IMR-90 (cell line): ENCODE measurements around the gene ATP1A2. TPM values are rescaled to one million over a fixed set of nuclear protein-coding genes. Genes with fewer than 3 reads are reported as not detected.

ENCODE experiments used
- ATAC-seq: fragments of 200-7000 bp; cut with Tn5 transposase; 2 replicates; pipeline ENCODE4 v1.9.1; 2020; ENCODE audit warnings: low read depth, mild to moderate bottlenecking, moderate library complexity
- BruUV-seq: library from RNA; stranded (reverse); fragments of 400-500 nt; replicated peaks from 2 replicates; lab custom pipeline; 2021; lab: Mats Ljungman, UMichigan
- CTCF ChIA-PET: fragments of 300-600 bp; formaldehyde crosslinking; extraction: SDS; loops from one replicate; lab custom pipeline; 2021; ENCODE audit warnings: antibody characterized with exemption; lab: Yijun Ruan, JAX
- POLR2A ChIA-PET: fragments of 300-600 bp; sonication (Branson Sonifier 250); formaldehyde crosslinking; loops from one replicate; lab custom pipeline; 2022; ENCODE audit warnings: antibody characterized with exemption; ENCODE audit not compliant: unreplicated experiment; lab: Charles Lee
- DNase-seq: peaks from one replicate; pipeline ENCODE4 v3.0.0; 2013
- H2AFZ ChIP-seq: replicated peaks from 2 replicates; pipeline ENCODE3; 2013; ENCODE audit warnings: low read length, mild to moderate bottlenecking; ENCODE audit not compliant: poor library complexity
- H2AK5ac ChIP-seq: 2 replicates; pipeline ENCODE4 v1.6.1; 2013; ENCODE audit warnings: low read depth, low read length, inconsistent platforms
- H2AK9ac ChIP-seq: replicated peaks from 2 replicates; pipeline ENCODE3; 2013; ENCODE audit warnings: mild to moderate bottlenecking, low read depth, low read length, moderate library complexity; ENCODE audit not compliant: poor library complexity
- H2BK120ac ChIP-seq: 2 replicates; pipeline ENCODE4 v1.6.1; 2013; ENCODE audit warnings: low read depth, low read length, inconsistent platforms
- H2BK15ac ChIP-seq: 3 replicates; pipeline ENCODE4 v1.6.1; 2013; ENCODE audit warnings: low read depth, low read length, inconsistent platforms
- H2BK20ac ChIP-seq: 2 replicates; pipeline ENCODE4 v1.6.1; 2013; ENCODE audit warnings: low read depth, mild to moderate bottlenecking, inconsistent platforms, low read length, moderate library complexity
- H2BK5ac ChIP-seq: 2 replicates; pipeline ENCODE4 v1.6.1; 2013; ENCODE audit warnings: mild to moderate bottlenecking, low read depth, low read length, inconsistent platforms; ENCODE audit not compliant: poor library complexity, severe bottlenecking
- H3K14ac ChIP-seq: replicated peaks from 2 replicates; pipeline ENCODE4 v1.6.1; 2013; ENCODE audit warnings: low read depth, low read length, inconsistent platforms
- H3K18ac ChIP-seq: 2 replicates; pipeline ENCODE4 v1.6.1; 2013; ENCODE audit warnings: low read depth, low read length, control low read depth
- H3K23ac ChIP-seq: 2 replicates; pipeline ENCODE4 v1.6.1; 2013; ENCODE audit warnings: low read depth, low read length, inconsistent platforms
- H3K27ac ChIP-seq: 2 replicates; pipeline ENCODE4 v1.5.1; 2013; ENCODE audit warnings: mild to moderate bottlenecking, control low read depth, low read length; ENCODE audit not compliant: insufficient read depth
- H3K27me3 ChIP-seq: 2 replicates; pipeline ENCODE4 v1.6.1; 2013; ENCODE audit warnings: low read length; ENCODE audit not compliant: control insufficient read depth, insufficient read depth
- H3K36me3 ChIP-seq: 2 replicates; pipeline ENCODE4 v1.6.1; 2013; ENCODE audit warnings: low read length, mixed read lengths; ENCODE audit not compliant: control insufficient read depth, insufficient read depth
- H3K4ac ChIP-seq: 2 replicates; pipeline ENCODE4 v1.6.1; 2013; ENCODE audit warnings: low read depth, low read length, inconsistent platforms
- H3K4me1 ChIP-seq: 2 replicates; pipeline ENCODE4 v1.6.1; 2013; ENCODE audit warnings: low read length, mixed read lengths; ENCODE audit not compliant: control insufficient read depth, insufficient read depth
- H3K4me2 ChIP-seq: 2 replicates; pipeline ENCODE4 v1.6.1; 2013; ENCODE audit warnings: low read depth, mild to moderate bottlenecking, control low read depth, low read length, moderate library complexity
- H3K4me3 ChIP-seq: 2 replicates; pipeline ENCODE4 v1.5.1; 2013; ENCODE audit warnings: low read depth, mild to moderate bottlenecking, control low read depth, low read length, moderate library complexity; ENCODE audit not compliant: insufficient read depth
- H3K56ac ChIP-seq: 2 replicates; pipeline ENCODE4 v1.6.1; 2013; ENCODE audit warnings: low read length, inconsistent platforms; ENCODE audit not compliant: insufficient read depth; ENCODE audit errors: extremely low read depth
- H3K79me1 ChIP-seq, 2 experiments: 2 replicates each; pipeline ENCODE4 v1.6.1; 2013; ENCODE audit warnings: low read length in 2 of 2, inconsistent platforms in 1 of 2, low read depth in 1 of 2
- H3K9ac ChIP-seq: 2 replicates; pipeline ENCODE4 v1.6.1; 2013; ENCODE audit warnings: low read depth, low read length, control low read depth
- H3K9me1 ChIP-seq: 2 replicates; pipeline ENCODE4 v1.6.1; 2013; ENCODE audit warnings: low read length, inconsistent platforms; ENCODE audit not compliant: insufficient read depth
- H3K9me3 ChIP-seq: 2 replicates; pipeline ENCODE4 v1.6.1; 2013; ENCODE audit warnings: low read length; ENCODE audit not compliant: control insufficient read depth, insufficient read depth
- H4K20me1 ChIP-seq: 2 replicates; pipeline ENCODE4 v1.6.1; 2013; ENCODE audit warnings: low read length, inconsistent platforms; ENCODE audit not compliant: insufficient read depth
- H4K5ac ChIP-seq: 2 replicates; pipeline ENCODE4 v1.6.1; 2013; ENCODE audit warnings: mild to moderate bottlenecking, low read depth, low read length, control low read depth
- H4K8ac ChIP-seq, 2 experiments: 2 replicates each; pipeline ENCODE4 v1.6.1; 2013; ENCODE audit warnings: low read depth in 2 of 2, low read length in 2 of 2, control low read depth in 1 of 2, inconsistent platforms in 1 of 2
- H4K91ac ChIP-seq: 2 replicates; pipeline ENCODE4 v1.6.1; 2013; ENCODE audit warnings: low read depth, low read length, inconsistent platforms; ENCODE audit not compliant: insufficient read depth
- BHLHE40 ChIP-seq: fragments of 150-350 bp; IDR thresholded peaks from 2 replicates; pipeline ENCODE4 v1.6.1; 2016; ENCODE audit warnings: mild to moderate bottlenecking, low read depth, low read length
- CEBPB ChIP-seq: IDR thresholded peaks from 2 replicates; pipeline ENCODE4 v1.6.1; 2012; ENCODE audit warnings: low read depth, low read length, improper control_type of control experiment
- CTCF ChIP-seq: conservative IDR thresholded peaks from 2 replicates; pipeline ENCODE4 v1.5.1; 2012; ENCODE audit warnings: mild to moderate bottlenecking, low read depth, low read length, improper control_type of control experiment
- FOS ChIP-seq: fragments of 150-350 bp; IDR thresholded peaks from 2 replicates; pipeline ENCODE4 v1.6.1; 2016; ENCODE audit warnings: low read depth, low read length
- MAFK ChIP-seq: IDR thresholded peaks from 2 replicates; pipeline ENCODE4 v1.6.1; 2012; ENCODE audit warnings: low read depth, low read length, improper control_type of control experiment
- MAZ ChIP-seq: IDR thresholded peaks from 2 replicates; pipeline ENCODE4 v1.6.1; 2012; ENCODE audit warnings: low read depth, mild to moderate bottlenecking, low read length, improper control_type of control experiment, moderate library complexity, borderline replicate concordance
- NFE2L2 ChIP-seq: fragments of 150-350 bp; IDR thresholded peaks from 2 replicates; pipeline ENCODE4 v1.6.1; 2016; ENCODE audit warnings: low read depth, mild to moderate bottlenecking, low read length
- POLR2A ChIP-seq: IDR thresholded peaks from 2 replicates; pipeline ENCODE4 v1.6.1; 2012; ENCODE audit warnings: mild to moderate bottlenecking, low read depth, low read length
- RFX5 ChIP-seq: IDR thresholded peaks from 2 replicates; pipeline ENCODE4 v1.8.0; 2012; ENCODE audit warnings: low read depth, mild to moderate bottlenecking, low read length, moderate library complexity
- WGBS, 2 experiments: methylation state at CpG; one replicate each; pipeline versions ENCODE4 v1.1.5 to v1.1.7; 2013; ENCODE audit warnings: missing lambda C conversion rate in 2 of 2; ENCODE audit not compliant: insufficient read length in 1 of 2; ENCODE audit errors: extremely low coverage in 2 of 2; 5-methylcytosine and 5-hydroxymethylcytosine counted together
- dilution Hi-C: fragments of 300-500 bp; cut with HindIII; formaldehyde crosslinking; loops from one replicate; pipeline ENCODE4 v1.14.3; 2018; ENCODE audit warnings: low sequenced_read_pairs; ENCODE audit not compliant: unreplicated experiment
- in situ Hi-C: fragments of 300-500 bp; cut with MboI; formaldehyde crosslinking; loops from 3 replicates; pipeline ENCODE4 v1.14.3; 2019; ENCODE audit warnings: low sequenced_read_pairs, inconsistent platforms, mixed read lengths
- intact Hi-C: fragments of 100-400 bp; cut with micrococcal nuclease; formaldehyde crosslinking; loops from 2 replicates; pipeline ENCODE4 v1.10.0; 2022
- polyA plus RNA-seq, 3 experiments: library from polyadenylated mRNA; depleted of rRNA; stranded (reverse); fragments of >200 nt; gene quantifications; 2 replicates each; pipeline ENCODE4 v1.2.3, GENCODE V29; 2012; ENCODE audit warnings: low replicate concordance in 1 of 3
- total RNA-seq: library from RNA; depleted of rRNA; stranded (reverse); fragments of >200 nt; gene quantifications from 2 replicates; pipeline ENCODE4 v1.2.3, GENCODE V29; 2012
- TF ChIP-seq, protein P1 (sequence below): fragments of 150-350 bp; IDR thresholded peaks from 2 replicates; pipeline ENCODE4 v1.6.1; 2017; ENCODE audit warnings: mild to moderate bottlenecking, antibody characterized with exemption, low read length, low read depth
- TF ChIP-seq, protein P2 (sequence below): fragments of 150-350 bp; IDR thresholded peaks from 2 replicates; pipeline ENCODE4 v1.6.1; 2016; ENCODE audit warnings: low read depth, mild to moderate bottlenecking, low read length, moderate library complexity, borderline replicate concordance

Gene ATP1A2
- total and polyA plus RNA-seq, 2 of the 4 experiments (the other 2 are of a cell fraction): under 0.01 to 0.15 TPM

- WGBS, 2 experiments: 52% methylated on average over 2 of the region's 5 CpGs; no CpG with 5 or more reads in 1 of the 2 experiments
- no peak for DNase-seq
- POLR2A ChIA-PET: no interaction called here
These were observed 47.3 kb upstream of the ATP1A2 start for GRCh38 chr1:160068225-160068624.

More at GRCh38 chr1:160068225-160068624, 47.3 kb upstream of the ATP1A2 start:
- CTCF ChIA-PET: no interaction called here
- Histone ChIP-seq H2BK120ac (no peak overlapping the region), H3K56ac (no peak overlapping the region), H2BK15ac (no peak overlapping the region), H4K20me1 (no peaks in the 10 kb centered on the region), H3K14ac (no peak overlapping the region), H3K18ac (no peak overlapping the region), H3K27ac (no peak overlapping the region), H4K91ac (no peak overlapping the region), H2AK5ac (no peak overlapping the region), H2BK5ac (no peak overlapping the region), H2BK20ac (no peak overlapping the region), H3K4me2 (no peak overlapping the region), H3K36me3 (no peaks in the 10 kb centered on the region), H3K4me1 (no peaks in the 10 kb centered on the region), H3K9me3 (no peaks in the 10 kb centered on the region), H3K9me1 (no peaks in the 10 kb centered on the region), H3K23ac (no peak overlapping the region), H2AK9ac (no peak overlapping the region), H3K4ac (no peak overlapping the region), H4K8ac (no peak overlapping the region), H3K79me1 (no peaks in the 10 kb centered on the region), H3K9ac (no peak overlapping the region), H2AFZ (no peak overlapping the region), H4K5ac (no peak overlapping the region), H3K27me3 (peaks cover 76% of the 10 kb centered on the region), H3K4me3 (no peak overlapping the region)
- no TSS peak for BruUV-seq
- ATAC-seq: no peak
- dilution Hi-C loops: no loop called here
- TF ChIP-seq FOS: no peak
- no peak for TF ChIP-seq BHLHE40
- no peak for TF ChIP-seq POLR2A
- TF ChIP-seq, protein P1, sequence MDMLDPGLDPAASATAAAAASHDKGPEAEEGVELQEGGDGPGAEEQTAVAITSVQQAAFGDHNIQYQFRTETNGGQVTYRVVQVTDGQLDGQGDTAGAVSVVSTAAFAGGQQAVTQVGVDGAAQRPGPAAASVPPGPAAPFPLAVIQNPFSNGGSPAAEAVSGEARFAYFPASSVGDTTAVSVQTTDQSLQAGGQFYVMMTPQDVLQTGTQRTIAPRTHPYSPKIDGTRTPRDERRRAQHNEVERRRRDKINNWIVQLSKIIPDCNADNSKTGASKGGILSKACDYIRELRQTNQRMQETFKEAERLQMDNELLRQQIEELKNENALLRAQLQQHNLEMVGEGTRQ: no peak
- TF ChIP-seq MAZ: no peak
- TF ChIP-seq, protein P2, sequence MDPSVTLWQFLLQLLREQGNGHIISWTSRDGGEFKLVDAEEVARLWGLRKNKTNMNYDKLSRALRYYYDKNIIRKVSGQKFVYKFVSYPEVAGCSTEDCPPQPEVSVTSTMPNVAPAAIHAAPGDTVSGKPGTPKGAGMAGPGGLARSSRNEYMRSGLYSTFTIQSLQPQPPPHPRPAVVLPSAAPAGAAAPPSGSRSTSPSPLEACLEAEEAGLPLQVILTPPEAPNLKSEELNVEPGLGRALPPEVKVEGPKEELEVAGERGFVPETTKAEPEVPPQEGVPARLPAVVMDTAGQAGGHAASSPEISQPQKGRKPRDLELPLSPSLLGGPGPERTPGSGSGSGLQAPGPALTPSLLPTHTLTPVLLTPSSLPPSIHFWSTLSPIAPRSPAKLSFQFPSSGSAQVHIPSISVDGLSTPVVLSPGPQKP: no peak
- no peak for TF ChIP-seq MAFK
- no peak for TF ChIP-seq CEBPB
- TF ChIP-seq NFE2L2: no peak
- TF ChIP-seq RFX5: no peak
- no peak for TF ChIP-seq CTCF
- in situ Hi-C loops: no loop called here
- intact Hi-C loops: no loop called here
